ENCODE data around the gene MEGF10. TPM values are rescaled to one million over a fixed set of nuclear protein-coding genes. Genes with fewer than 3 reads are reported as not detected.
A peak's percentile ranks its signal among the peaks of the same experiment; 100 is the strongest.

Gene MEGF10
- total and polyA plus RNA-seq, 8 donors, result 0.02 to 0.59 (median 0.06) TPM; not detected in 1

- ATAC-seq (no peak), FAIRE-seq (no peak), DNase-seq (peak in 1 of 6 donors; percentile 24)
- TF ChIP-seq CTCF (IDR thresholded peaks at IDR 0.05), result no peak
- H3K27ac ChIP-seq, result no peak overlapping the region
- 80 to 89% methylated on average over 18 of the region's 18 CpGs for WGBS, 2 donors
- no peaks in the 10 kb centered on the region for H3K27me3 ChIP-seq
- intact Hi-C loops (cut with DNase I), result no loop called here
- no peaks in the 10 kb centered on the region for H3K9me3 ChIP-seq
- H3K4me1 ChIP-seq, result no peaks in the 10 kb centered on the region
- no peaks in the 10 kb centered on the region for H3K36me3 ChIP-seq
- no peak overlapping the region for H3K4me3 ChIP-seq
Measured at GRCh38 chr5:127419683-127420257, 129.2 kb downstream of the MEGF10 start.

- intact Hi-C loops (cut with DNase I), result no loop called here
- Histone ChIP-seq H3K27me3 (no peaks in the 10 kb centered on the region), H3K9me3 (no peaks in the 10 kb centered on the region), H3K4me3 (no peak overlapping the region), H3K36me3 (no peaks in the 10 kb centered on the region), H3K27ac (no peak overlapping the region), H3K4me1 (no peaks in the 10 kb centered on the region)
- ATAC-seq (no peak), DNase-seq (no peak), FAIRE-seq (no peak)
- WGBS, 2 donors, result 54 to 60% methylated on average over 3 of the region's 3 CpGs
- no peak for TF ChIP-seq CTCF (IDR thresholded peaks at IDR 0.05)
Measured at GRCh38 chr5:127420758-127421157, 130.2 kb downstream of the MEGF10 start.

- 79 to 80% methylated on average over 2 of the region's 2 CpGs for WGBS, 2 donors
- ATAC-seq, result no peak
Measured at GRCh38 chr5:127421471-127421870, 130.9 kb downstream of the MEGF10 start.

GRCh38 chr5:127423173-127423798 is 132.7 kb downstream of the MEGF10 start:
- Histone ChIP-seq H3K9me3 (no peaks in the 10 kb centered on the region), H3K27ac (no peak overlapping the region), H3K36me3 (no peaks in the 10 kb centered on the region), H3K27me3 (no peaks in the 10 kb centered on the region), H3K4me1 (no peaks in the 10 kb centered on the region), H3K4me3 (no peak overlapping the region)
- ATAC-seq (no peak), DNase-seq (no peak), FAIRE-seq (no peak)
- WGBS, 2 donors, result 80 to 85% methylated on average over 4 of the region's 4 CpGs
- TF ChIP-seq CTCF (IDR thresholded peaks at IDR 0.05), result no peak
- intact Hi-C loops (cut with DNase I), result no loop called here

More at GRCh38 chr5:127421471-127421870, 130.9 kb downstream of the MEGF10 start:
- no peaks in the 10 kb centered on the region for H3K9me3 ChIP-seq
- no peaks in the 10 kb centered on the region for H3K4me1 ChIP-seq
- DNase-seq (no peak), FAIRE-seq (no peak)
- intact Hi-C loops (cut with DNase I), result no loop called here
- no peak for TF ChIP-seq CTCF (IDR thresholded peaks at IDR 0.05)
- no peaks in the 10 kb centered on the region for H3K27me3 ChIP-seq
- H3K36me3 ChIP-seq, result no peaks in the 10 kb centered on the region
- no peak overlapping the region for H3K27ac ChIP-seq
- no peak overlapping the region for H3K4me3 ChIP-seq

- Histone ChIP-seq H3K27me3 (no peaks in the 10 kb centered on the region), H3K36me3 (no peaks in the 10 kb centered on the region), H3K4me3 (no peak overlapping the region), H3K27ac (no peak overlapping the region), H3K9me3 (no peaks in the 10 kb centered on the region), H3K4me1 (no peaks in the 10 kb centered on the region)
- no peak for TF ChIP-seq CTCF (IDR thresholded peaks at IDR 0.05)
- ATAC-seq (no peak), FAIRE-seq (no peak), DNase-seq (no peak)
- WGBS, 2 donors, result 47 to 55% methylated on average over 4 of the region's 4 CpGs
- intact Hi-C loops (cut with DNase I), result no loop called here
Measured at GRCh38 chr5:127425037-127425436, 134.4 kb downstream of the MEGF10 start.

All from pancreas (tissue), 10 donors.